GM18502 (cell line): ENCODE results near the gene AASS.

Source experiments
- ATAC-seq: cut with Tn5 transposase; IDR thresholded peaks from one replicate; pipeline ENCODE4 v1.9.1; 2021; ENCODE audit warnings: mild to moderate bottlenecking; ENCODE audit not compliant: unreplicated experiment, poor library complexity

The AASS gene

GRCh38 chr7:122055073-122055472 lies 89.0 kb downstream of the AASS start:
- ATAC-seq = no peak

GRCh38 chr7:122054393-122054792 lies 89.7 kb downstream of the AASS start:
- ATAC-seq = no peak

GRCh38 chr7:122046402-122046801 lies 97.6 kb downstream of the AASS start:
- ATAC-seq = no peak

- no peak for ATAC-seq
These were observed 103.9 kb downstream of the AASS start for GRCh38 chr7:122040147-122040546.

- ATAC-seq = peak; percentile 60
These were observed 105.1 kb downstream of the AASS start for GRCh38 chr7:122038904-122039303.

- no peak for ATAC-seq
These were observed 105.9 kb downstream of the AASS start for GRCh38 chr7:122038134-122038533.

- no peak for ATAC-seq
These were observed 108.2 kb downstream of the AASS start for GRCh38 chr7:122035876-122036275.

GRCh38 chr7:122033641-122034040 lies 110.4 kb downstream of the AASS start:
- no peak for ATAC-seq

- ATAC-seq = no peak
These were observed 117.0 kb downstream of the AASS start for GRCh38 chr7:122027058-122027457.
